Measurements from ENCODE around the gene C5orf15. TPM values are rescaled to one million over a fixed set of nuclear protein-coding genes. Genes with fewer than 3 reads are reported as not detected.

The C5orf15 gene
- total RNA-seq, 1 donor from 2014 or later, result 165 TPM

DNA sequence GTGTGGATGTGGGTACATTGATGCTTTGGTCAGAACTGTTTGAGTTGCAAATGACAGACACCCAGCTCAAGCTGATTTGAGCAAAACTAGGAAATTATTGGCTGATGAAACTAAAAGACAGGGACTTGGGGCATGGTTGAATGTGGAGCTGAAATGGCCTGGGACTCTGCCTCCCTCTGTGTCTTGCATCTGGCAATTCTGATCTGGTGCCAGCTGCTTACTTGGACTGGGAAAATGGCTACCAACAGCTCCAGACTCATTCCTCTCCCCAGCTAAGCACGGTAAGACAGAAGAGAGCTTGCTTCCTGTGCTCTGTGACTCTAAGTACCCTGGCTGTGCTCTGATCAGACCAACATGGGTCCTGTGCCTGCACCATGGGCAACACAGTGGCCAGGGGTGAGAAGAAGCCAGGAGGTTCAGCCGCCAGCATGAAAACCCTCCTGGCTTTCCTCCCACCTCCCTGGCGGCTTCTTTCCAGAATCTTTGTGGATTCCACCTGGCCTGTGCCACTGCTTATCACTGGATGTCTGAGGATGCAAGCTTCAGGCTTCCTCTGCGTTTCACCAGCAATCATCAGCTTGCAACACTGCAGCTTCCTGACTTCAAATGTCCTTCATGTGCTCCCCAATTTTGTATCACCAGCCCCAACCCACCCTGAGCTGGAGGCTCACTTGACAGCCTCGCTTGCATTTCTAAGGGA is 44.1 kb downstream of the C5orf15 start:
- no peak for DNase-seq (ENCODE audit: low read depth)

DNA sequence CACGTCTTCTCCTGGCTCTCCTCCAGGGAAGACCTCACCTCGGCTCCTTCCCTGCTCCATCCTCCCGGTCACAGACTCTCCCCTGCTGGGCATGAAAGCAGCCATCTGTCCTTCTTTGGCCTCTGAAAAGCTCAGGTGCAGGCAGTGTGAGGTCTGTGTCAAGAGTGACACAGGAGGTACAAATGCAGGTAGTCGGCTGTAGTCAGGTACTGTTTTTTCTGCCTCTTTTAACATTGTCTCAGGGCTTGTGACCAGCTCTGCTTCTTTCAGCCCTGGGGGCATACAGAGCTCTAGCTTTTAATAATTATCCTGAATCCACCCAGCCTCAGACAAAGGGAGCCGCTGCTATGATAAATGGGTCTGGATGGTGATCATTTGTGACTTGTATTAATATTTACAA is 46.4 kb downstream of the C5orf15 start:
- DNase-seq (ENCODE audit: low read depth), result peak; percentile 38

DNA sequence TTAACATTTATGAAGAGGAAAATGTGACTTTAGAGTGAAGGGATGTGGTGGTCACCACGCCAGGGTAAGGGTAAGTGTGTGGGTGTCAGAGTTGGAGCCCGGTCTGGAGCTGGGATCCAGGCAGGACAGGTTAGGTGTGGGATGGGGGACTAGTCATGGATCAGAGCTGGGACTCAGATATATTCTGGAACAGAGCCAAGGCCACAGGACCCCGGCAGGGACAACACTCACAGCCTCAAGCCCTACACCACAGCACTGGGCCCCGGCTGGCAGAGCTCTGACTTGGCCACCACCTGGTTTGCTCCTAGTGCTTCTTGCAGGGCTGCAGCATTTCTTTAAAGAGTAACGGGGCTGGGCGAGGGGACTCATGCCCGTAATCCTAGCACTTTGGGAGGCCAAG is 47.4 kb downstream of the C5orf15 start:
- DNase-seq (ENCODE audit: low read depth), result no peak

DNA sequence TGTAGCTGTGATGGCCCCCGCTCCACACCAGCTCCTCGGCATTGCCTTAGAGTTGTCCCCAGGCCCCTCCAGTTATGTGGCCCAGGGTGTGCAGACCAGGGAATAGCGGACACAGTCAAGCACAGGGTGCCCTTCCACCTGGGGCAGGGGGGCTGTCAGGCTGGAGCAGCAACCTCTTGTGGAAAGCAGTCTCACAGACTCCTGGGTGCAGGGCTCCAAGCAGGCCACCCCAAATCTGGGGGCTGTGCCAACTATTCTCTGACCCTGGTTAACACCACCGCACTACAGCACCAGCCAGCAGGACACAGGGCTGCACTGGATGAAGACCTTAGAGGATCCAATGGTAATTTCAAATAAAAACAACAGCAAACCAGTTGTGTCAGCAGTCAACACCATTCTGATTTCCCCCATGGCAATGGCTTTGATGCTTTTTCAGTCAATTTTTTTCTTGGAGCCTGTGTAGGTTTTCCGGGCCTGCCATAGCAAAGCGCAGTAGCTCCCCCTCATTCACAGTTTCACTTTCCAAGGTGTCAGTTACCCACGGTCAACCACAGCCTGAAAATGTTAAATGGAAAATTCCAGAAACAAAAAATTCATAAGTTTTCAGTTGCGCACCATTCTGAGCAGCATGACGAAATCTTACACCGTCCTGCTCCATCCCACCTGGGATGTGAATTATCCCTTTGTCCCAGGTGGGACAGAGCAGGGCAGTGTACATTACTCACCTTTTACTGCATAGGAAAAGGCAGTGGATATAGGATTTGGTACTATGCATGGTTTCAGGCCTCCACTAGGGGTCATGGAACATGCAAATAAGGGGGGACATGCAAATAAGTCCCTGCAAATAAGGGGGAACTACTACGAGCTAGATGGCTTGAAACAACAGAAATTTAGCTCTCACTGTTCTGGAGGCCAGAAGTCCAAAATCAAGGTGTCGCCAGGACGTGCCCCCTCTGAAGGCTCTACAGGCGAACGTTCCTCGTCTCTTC is 49.0 kb downstream of the C5orf15 start:
- DNase-seq (ENCODE audit: low read depth), result no peak

DNA sequence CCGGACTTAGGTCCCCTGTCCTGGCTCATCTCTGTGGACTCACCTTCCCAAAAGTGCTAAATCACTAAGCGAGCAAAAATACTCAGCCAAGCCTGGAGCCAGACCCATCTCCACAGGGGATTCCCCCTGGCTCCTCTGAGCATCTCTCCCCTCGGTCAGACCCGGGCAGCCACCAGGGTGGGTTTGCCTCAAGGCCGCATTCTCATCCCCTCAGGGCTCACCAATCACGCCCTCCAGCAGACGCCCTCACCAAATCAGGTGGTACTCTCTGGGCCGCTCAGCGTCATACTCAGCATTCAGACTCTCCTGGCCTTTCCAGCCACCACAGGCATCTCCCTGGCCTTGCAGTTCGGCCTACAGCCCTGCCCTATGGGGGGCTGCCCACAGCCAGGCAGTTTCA is 49.7 kb downstream of the C5orf15 start:
- DNase-seq (ENCODE audit: low read depth), result no peak

DNA sequence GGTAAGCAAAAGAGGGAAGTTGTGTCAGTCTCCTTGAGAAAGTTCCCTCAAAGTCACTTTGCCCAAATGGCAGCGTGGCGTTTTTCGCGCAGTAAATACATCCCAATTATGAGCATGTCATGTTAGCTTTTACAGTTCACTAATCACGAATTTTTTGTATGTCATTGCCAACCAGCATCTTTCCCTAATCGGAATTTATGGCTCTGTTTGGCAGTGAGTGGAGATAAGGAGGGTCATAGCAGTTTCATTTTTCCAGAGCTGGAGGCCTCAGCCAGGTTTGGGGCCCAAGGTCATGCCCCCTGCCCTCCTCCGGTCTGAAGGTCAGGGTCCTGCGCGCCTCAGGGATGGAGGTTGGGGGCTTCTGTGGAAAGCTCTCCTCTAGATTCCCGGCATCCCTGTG is 50.1 kb downstream of the C5orf15 start:
- no peak for DNase-seq (ENCODE audit: low read depth)

DNA sequence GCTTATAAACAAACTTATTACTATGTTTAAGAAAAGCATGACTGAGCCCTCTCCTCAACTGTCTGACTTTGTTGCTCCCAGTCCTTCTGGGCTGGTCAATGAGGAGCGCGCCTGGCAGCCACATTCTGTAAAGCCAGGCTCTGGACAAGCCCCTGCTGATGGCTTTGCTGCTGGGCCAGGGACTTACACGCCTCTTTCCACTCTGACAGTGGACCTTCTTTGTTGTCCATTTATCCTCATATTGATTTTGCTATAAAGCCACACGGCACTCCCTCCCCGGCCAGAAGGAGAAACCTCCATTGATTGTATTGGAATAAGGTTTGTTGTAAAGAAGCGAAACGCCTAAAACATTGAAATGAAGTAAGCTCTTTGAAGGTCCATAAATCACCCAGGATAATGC is 50.6 kb downstream of the C5orf15 start:
- no peak for DNase-seq (ENCODE audit: low read depth)

DNA sequence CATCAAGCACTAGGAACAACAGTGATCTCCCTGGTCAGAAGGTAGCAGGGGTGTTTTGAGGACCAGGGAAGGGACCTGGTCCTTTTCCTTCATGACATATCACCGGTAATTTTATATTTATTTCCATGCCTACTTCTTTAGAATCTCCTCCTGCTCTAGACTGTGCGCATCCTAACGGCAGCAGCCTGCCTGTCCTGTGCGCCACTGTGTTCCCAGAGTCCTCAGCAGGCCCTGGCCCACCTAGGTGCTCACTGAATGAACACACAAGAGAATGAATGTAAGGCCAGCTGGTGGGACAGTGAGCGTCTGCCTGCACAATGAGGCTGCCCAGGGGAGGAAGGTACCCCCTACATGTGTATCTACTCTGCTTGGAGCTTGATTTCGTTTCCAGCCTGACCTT is 51.5 kb downstream of the C5orf15 start:
- no peak for DNase-seq (ENCODE audit: low read depth)

DNA sequence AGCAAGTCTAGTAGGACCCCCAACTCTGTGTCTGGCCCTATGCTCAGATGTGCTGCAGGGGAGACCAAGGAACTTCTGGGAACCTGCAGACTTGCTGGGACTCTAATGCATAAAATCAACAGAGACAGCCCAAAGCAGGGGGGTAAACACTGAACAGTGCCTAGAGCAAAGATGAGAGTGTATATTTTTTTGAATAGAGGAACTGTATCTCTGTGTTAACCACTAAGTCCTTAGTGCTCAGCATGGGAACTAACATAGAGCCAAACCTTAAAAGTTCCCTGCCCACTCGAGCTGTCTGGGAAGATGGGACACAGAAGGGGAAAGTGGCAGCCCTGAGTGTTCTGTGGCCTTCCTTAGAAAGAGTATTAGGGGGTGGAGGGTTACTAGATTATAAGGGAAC is 51.9 kb downstream of the C5orf15 start:
- no peak for DNase-seq (ENCODE audit: low read depth)

DNA sequence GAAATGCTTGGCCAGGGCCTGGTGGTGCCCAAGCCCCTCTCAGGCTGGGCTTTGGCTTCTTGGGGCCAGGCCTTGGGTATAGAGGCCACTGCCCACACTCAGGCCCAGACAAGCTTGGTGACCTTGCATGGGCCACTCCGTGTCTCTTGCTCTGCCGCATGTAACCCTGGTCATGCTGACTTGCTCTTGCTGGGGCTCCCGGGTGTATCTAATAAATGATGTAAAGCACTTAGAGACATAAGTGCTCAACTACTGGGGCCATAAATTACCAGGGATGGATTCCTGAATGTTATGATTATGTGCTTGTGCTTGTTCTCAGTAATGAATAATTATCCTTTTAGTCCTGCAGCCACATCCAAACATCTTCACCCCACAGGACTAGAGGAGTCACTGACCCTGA is 54.0 kb downstream of the C5orf15 start:
- DNase-seq (ENCODE audit: low read depth), result no peak

DNA sequence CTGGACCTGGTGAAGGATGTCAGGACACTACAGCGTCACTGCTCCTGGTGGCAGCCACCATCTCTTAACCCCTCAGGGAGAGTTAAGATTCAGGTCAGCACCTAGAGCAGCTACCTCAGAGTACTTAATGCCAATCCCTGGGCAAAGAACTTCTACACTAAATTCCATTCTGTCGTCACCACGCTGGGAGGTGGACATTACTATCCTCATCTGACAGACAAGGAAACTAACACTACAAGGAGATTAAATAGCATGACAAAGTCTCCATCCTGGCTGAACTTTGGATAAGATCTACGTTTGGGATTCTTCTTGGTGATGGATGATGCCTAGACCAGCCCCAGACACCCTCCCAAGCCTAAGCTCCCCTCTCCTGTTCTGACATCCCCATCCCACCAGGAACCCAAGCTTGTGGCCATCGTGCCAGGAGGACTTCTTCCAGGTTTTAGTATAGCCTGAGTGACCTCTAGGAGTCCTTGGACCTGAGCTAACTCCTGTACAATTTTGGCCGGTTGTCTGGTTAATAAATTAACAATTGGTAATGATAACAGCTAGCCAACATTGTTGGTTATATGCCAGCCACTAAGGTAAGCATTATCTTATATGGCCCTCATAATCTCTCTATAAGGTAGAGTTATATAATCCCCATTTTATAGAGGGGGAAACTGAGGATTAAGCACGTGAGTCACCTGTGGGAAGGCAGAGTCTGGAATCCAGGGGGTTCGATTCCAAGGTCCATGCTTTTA is 54.8 kb downstream of the C5orf15 start:
- DNase-seq (ENCODE audit: low read depth), result no peak

DNA sequence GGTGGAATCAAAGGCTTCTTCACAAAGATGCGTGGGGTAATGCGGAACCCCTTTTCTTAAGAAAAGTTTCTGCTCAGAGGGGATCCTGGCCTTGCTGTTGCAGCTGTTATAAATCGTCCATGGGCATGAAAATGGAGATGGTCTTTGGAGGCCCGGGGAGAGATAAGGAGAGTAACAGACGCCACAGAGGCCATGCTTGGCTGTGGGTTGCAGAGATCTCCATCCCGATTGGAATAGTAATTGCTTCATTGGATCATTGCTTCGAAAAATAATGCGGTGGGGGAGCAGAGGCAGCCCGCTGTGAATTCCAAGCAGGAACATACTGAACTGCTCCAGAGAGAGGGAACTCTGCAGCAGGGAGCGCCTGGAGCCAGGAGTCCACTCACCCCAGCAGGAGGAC is 55.5 kb downstream of the C5orf15 start:
- no peak for DNase-seq (ENCODE audit: low read depth)

DNA sequence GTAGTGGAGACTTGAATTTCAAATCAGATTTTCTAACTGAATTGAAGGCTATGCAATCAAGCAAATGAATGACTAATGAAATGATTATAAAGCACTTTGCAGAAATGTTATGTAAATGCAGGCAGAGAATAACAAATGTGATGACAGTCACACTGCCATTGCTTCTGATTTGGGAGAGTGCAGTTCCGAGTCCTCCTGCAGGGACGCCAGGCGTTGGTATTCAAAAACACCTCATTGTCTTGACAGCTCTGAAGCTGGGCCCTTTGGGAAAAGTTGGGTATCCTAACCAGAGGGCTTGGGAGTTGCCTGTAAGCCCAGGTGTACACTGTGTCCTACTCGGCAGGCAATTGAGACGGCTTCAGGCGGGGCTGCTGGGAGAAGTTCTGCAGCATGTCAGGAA is 57.9 kb downstream of the C5orf15 start:
- no peak for DNase-seq (ENCODE audit: low read depth)

DNA sequence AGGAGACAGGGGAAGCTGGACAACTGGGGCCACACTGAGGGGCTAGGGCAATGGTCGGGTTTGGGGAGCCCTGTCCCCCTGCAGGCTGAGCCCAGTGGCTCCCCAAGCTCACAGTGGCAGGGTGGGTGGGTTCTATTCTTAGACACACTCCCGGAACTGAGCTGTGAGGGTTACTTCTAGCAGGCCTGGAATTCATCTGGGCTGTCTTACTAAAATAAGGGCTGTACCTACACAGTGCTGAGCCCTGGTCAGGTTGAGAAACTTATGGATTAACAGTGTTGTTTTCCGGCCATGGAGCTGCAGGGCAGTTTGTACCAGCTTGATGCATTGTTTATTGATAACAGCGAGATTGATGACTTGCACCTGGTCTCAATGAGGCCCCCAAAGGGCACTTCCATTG is 58.8 kb downstream of the C5orf15 start:
- no peak for DNase-seq (ENCODE audit: low read depth)

DNA sequence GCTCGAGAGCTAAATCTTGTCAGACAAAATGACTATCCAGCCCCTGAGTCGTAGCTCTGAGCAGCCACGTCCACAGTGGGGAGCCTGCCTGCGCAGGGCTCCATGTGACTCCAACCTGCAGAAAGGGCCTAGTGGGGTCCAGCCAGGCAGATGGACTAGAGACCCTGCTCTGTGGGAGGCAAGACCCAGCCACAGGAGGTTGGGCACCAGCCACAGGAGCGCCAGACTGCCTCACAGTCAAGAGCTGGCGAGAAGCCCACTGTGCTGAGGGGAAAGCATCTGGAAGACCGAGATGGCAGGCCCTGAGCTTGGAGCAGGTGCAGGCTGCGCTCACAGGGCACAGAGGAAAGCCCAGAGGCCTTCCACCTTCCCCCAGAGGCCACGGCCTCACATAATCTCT is 61.4 kb downstream of the C5orf15 start:
- DNase-seq (ENCODE audit: low read depth), result no peak

DNA sequence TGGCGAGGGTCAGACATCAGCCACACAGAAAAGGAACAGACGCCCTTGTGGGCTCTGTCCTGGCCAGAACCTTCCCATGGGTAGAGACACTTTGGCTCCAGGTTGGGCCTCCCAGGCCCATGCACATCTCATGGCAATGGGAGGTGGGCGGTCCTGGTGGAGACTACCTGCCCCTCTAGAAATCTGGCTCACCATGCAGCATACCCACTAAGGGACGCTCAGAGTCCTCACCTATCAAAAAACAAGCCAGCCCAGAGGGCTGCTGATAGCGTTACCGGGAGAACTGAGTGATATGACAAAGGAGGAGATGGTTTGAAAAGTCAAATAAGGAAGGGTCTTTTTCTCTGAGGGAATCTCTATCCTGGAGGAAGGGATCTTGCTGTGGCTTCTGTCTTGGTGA is 62.1 kb downstream of the C5orf15 start:
- no peak for DNase-seq (ENCODE audit: low read depth)

Other genes starting within 250 kb of the C5orf15 start
- gene VDAC1, start 36.4 kb upstream of the C5orf15 start, total RNA-seq, result 517 and 628 TPM in 2 replicates
- 1.0 and 2.0 TPM in 2 replicates for gene TCF7, start 146.1 kb upstream of the C5orf15 start, total RNA-seq
- gene SKP1, start 208.3 kb upstream of the C5orf15 start, total RNA-seq, result 254 and 668 TPM in 2 replicates

Data from renal cortical epithelial cell (primary cell).